H7 (cell line): ENCODE results near the gene B2M. TPM values are rescaled to one million over a fixed set of nuclear protein-coding genes. Genes with fewer than 3 reads are reported as not detected.

Experiments
- DNase-seq: peaks from one replicate; pipeline ENCODE4 v3.0.0; 2012
- H3K27me3 ChIP-seq: 2 replicates; pipeline ENCODE4 v1.6.0; 2011; ENCODE audit warnings: mild to moderate bottlenecking, low read length; ENCODE audit not compliant: control insufficient read depth, insufficient read depth
- H3K36me3 ChIP-seq: replicated peaks from 2 replicates; pipeline ENCODE4 v1.5.1; 2011; ENCODE audit warnings: low read length; ENCODE audit not compliant: control insufficient read depth, insufficient read depth
- H3K4me3 ChIP-seq: 2 replicates; pipeline ENCODE4 v1.5.1; 2011; ENCODE audit warnings: low read depth, mild to moderate bottlenecking, control low read depth, low read length, moderate library complexity; ENCODE audit not compliant: insufficient read depth
- total RNA-seq: library from RNA; depleted of rRNA; stranded (reverse); fragments of >200 nt; shearing (Covaris generic); gene quantifications from 2 replicates; pipeline ENCODE4 v1.2.3, GENCODE V29; 2014; rRNA removed

B2M gene
- total RNA-seq, 1 experiment from 2014 or later: 194 TPM

DNA sequence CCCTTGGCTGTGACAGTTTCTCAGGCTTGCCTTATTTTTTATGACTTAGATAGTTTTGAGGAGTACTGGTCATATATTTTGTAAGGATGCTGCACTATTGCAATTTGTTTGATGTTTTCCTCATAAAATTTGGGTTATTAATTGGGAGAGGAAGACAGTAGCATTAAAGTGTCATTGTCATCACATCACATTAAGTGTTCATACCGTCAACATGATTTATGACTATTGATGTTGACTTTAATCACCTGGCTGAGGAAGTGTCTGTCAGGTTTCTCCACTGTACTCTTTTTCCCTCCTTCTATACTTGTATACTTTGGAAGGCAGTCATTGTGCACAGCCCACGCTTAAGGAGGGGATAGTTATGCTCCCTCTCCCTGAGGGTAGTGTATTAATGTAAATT lies 51.9 kb downstream of the B2M start:
- Histone ChIP-seq H3K27me3 (no peaks in the 10 kb centered on the region; the same call in 1 of the 2 replicates), H3K36me3 (no peaks in the 10 kb centered on the region), H3K4me3 (no peak overlapping the region)
- DNase-seq: no peak

DNA sequence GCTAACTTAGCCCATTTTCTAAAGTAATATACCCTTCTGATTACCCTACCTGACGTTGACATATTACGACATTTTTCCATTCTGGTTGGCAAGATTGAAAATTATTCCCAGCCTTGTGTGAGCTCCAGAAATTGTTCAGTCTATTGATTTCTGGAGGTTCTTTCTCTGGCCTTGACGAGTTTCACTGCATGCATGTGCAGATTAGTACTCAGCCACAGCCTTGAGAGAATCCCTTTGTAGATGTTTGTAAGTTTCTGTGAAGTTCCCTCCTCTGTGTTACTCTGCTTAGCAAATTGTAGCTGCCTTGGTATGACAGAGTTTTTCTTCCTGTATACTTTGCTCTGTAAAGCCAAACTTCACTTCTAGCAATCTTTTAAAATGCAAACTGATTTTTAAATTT lies 52.5 kb downstream of the B2M start:
- no peak for DNase-seq
- no peaks in the 10 kb centered on the region; the same call in 1 of the 2 replicates for H3K27me3 ChIP-seq
- H3K36me3 ChIP-seq: no peaks in the 10 kb centered on the region
- H3K4me3 ChIP-seq: no peak overlapping the region

DNA sequence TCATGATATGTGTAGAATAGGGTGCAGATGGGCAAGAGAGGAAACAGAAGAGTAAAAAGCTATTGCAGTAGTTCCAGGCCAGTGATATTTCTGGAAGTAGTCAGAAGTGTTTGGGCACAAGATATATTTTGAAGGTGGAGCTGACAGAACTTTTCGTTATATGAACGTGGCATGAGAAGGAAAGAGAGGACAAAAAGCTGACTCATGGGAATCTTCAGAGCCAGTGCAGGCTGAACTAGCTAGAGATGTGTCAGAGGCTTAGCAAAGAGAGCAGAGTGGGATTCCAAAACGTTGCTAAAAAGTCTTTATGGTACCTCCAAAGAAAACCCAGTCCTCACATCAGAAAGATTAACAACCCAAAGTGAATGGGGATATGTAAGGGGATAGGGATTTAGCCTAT lies 53.7 kb downstream of the B2M start:
- Histone ChIP-seq H3K36me3 (no peaks in the 10 kb centered on the region), H3K27me3 (no peaks in the 10 kb centered on the region), H3K4me3 (no peak overlapping the region)
- DNase-seq: no peak

Other genes starting within 250 kb of the B2M start
- gene EIF3J, start 174.4 kb upstream of the B2M start, total RNA-seq: 32.7 and 34.3 TPM in 2 replicates
- gene SPG11, start 47.9 kb upstream of the B2M start, total RNA-seq: 34.3 and 36.4 TPM in 2 replicates
- gene PATL2, start 194 bp upstream of the B2M start, total RNA-seq: 0.24 and 1.5 TPM in 2 replicates
- 5.4 and 6.2 TPM in 2 replicates for gene TRIM69, start 25.0 kb downstream of the B2M start, total RNA-seq
- gene TERB2, start 245.2 kb downstream of the B2M start, total RNA-seq: not detected in 2 replicates